Karpas-422 (cell line): ENCODE measurements around the gene TMEM51. TPM values are rescaled to one million over a fixed set of nuclear protein-coding genes. Genes with fewer than 3 reads are reported as not detected.

ENCODE experiments used
- DNase-seq: peaks from one replicate; pipeline ENCODE4 v3.0.0-alpha.2; 2015
- H2AFZ ChIP-seq: fragments of 200-600 bp; sonication (generic); 2 replicates; pipeline ENCODE4 v1.6.1; 2014; ENCODE audit warnings: antibody characterized with exemption, low read length, mixed read lengths
- H3K27ac ChIP-seq: fragments of 200-600 bp; sonication (generic); 2 replicates; pipeline ENCODE4 v1.5.1; 2014; ENCODE audit warnings: mild to moderate bottlenecking, low read length, moderate library complexity
- H3K27me3 ChIP-seq: fragments of 200-600 bp; sonication (generic); 2 replicates; pipeline ENCODE4 v1.6.1; 2014; ENCODE audit warnings: low read length, mixed read lengths
- H3K36me3 ChIP-seq: fragments of 200-600 bp; sonication (generic); 2 replicates; pipeline ENCODE4 v1.6.1; 2014; ENCODE audit warnings: low read length, mixed read lengths; ENCODE audit not compliant: insufficient read depth
- H3K4me1 ChIP-seq: fragments of 200-600 bp; sonication (generic); 2 replicates; pipeline ENCODE4 v1.6.1; 2014; ENCODE audit warnings: mild to moderate bottlenecking, low read length, mixed read lengths
- H3K4me2 ChIP-seq: fragments of 200-600 bp; sonication (generic); 2 replicates; pipeline ENCODE4 v1.6.1; 2014; ENCODE audit warnings: low read length, low read depth, mild to moderate bottlenecking; ENCODE audit not compliant: poor library complexity, severe bottlenecking
- H3K4me3 ChIP-seq: fragments of 200-600 bp; sonication (generic); 2 replicates; pipeline ENCODE4 v1.5.1; 2014; ENCODE audit warnings: mild to moderate bottlenecking, antibody characterized with exemption, low read length, mixed read lengths
- H3K79me2 ChIP-seq: fragments of 200-600 bp; sonication (generic); 2 replicates; pipeline ENCODE4 v1.6.1; 2014; ENCODE audit warnings: mild to moderate bottlenecking, low read length, mixed read lengths
- H3K9ac ChIP-seq: fragments of 200-600 bp; sonication (generic); 2 replicates; pipeline ENCODE4 v1.6.0; 2014; ENCODE audit warnings: low read length
- H3K9me2 ChIP-seq: fragments of 200-600 bp; sonication (generic), shearing (Covaris generic); replicated peaks from 2 replicates; pipeline ENCODE4 v1.6.0; 2014; ENCODE audit warnings: mild to moderate bottlenecking, low read length, moderate library complexity; ENCODE audit not compliant: insufficient read depth
- H3K9me3 ChIP-seq: fragments of 300-700, 200-600 bp; sonication (generic); 2 replicates; pipeline ENCODE4 v1.6.1; 2014; ENCODE audit warnings: low read length, mixed read lengths
- H4K20me1 ChIP-seq: fragments of 200-600 bp; sonication (generic); 2 replicates; pipeline ENCODE4 v1.6.1; 2014; ENCODE audit warnings: mild to moderate bottlenecking, antibody characterized with exemption, low read length, low read depth; ENCODE audit not compliant: insufficient read depth
- total RNA-seq: library from RNA; depleted of rRNA; stranded (reverse); fragments of >200 nt; shearing (Covaris generic); gene quantifications from 2 replicates; pipeline ENCODE4 v1.2.3, GENCODE V29; 2014; ENCODE audit warnings: low replicate concordance

Gene TMEM51
- total RNA-seq, 1 experiment from 2014 or later = not detected

- no peak overlapping the region for H2AFZ ChIP-seq
- no peaks in the 10 kb centered on the region for H3K9me2 ChIP-seq
- H3K36me3 ChIP-seq = no peaks in the 10 kb centered on the region
- no peaks in the 10 kb centered on the region for H3K27me3 ChIP-seq
- no peak overlapping the region for H3K27ac ChIP-seq
- H3K79me2 ChIP-seq = no peaks in the 10 kb centered on the region
- H3K4me3 ChIP-seq = no peak overlapping the region
- no peaks in the 10 kb centered on the region; the same call in 1 of the 2 replicates for H4K20me1 ChIP-seq
- no peak for DNase-seq
- no peaks in the 10 kb centered on the region for H3K4me1 ChIP-seq
- no peak overlapping the region for H3K4me2 ChIP-seq
- H3K9ac ChIP-seq = no peak overlapping the region
- H3K9me3 ChIP-seq = no peaks in the 10 kb centered on the region
These were observed 26.6 kb downstream of the TMEM51 start for GRCh38 chr1:15180189-15180588.

DNA sequence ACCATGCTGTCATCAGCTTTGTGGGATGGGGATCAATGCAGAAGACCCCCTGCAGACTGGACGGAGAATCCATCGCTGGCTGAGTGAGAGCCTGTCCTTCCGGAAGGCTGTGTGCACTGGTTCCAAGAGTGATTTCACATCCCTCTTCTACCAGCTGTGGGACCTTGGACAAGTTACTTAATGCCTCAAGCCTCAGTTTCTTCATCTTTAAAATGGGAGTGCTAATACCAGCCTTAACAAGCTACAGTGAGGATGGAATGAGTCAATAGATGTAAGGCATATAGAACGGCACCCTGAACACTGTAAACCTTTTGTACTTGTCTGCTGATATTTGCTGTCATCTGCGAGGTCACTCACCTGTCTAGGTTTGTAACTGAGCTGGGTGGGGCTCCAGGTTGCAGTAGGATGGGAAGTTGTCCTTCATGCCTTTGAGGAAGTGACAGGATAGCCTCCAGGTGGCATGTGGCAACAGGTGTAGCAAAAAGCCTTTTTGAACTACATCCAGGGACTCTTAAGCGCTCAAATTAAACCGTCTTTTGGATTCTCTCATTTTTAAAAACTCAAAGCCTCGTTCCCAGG is 27.5 kb downstream of the TMEM51 start:
- no peak for DNase-seq
- Histone ChIP-seq H3K4me2 (no peak overlapping the region), H3K9me3 (no peaks in the 10 kb centered on the region), H3K9ac (no peak overlapping the region), H4K20me1 (no peaks in the 10 kb centered on the region; the same call in 1 of the 2 replicates), H3K36me3 (no peaks in the 10 kb centered on the region), H3K4me1 (no peaks in the 10 kb centered on the region), H2AFZ (no peak overlapping the region), H3K27me3 (no peaks in the 10 kb centered on the region), H3K4me3 (no peak overlapping the region), H3K9me2 (no peaks in the 10 kb centered on the region), H3K27ac (no peak overlapping the region), H3K79me2 (no peaks in the 10 kb centered on the region)

- Histone ChIP-seq H3K4me2 (no peak overlapping the region), H4K20me1 (no peaks in the 10 kb centered on the region; the same call in 1 of the 2 replicates), H3K4me1 (no peaks in the 10 kb centered on the region), H3K9me2 (no peaks in the 10 kb centered on the region), H3K79me2 (no peaks in the 10 kb centered on the region), H3K9ac (no peak overlapping the region), H3K27ac (no peak overlapping the region), H3K4me3 (no peak overlapping the region), H2AFZ (no peak overlapping the region), H3K9me3 (no peaks in the 10 kb centered on the region), H3K36me3 (no peaks in the 10 kb centered on the region), H3K27me3 (no peaks in the 10 kb centered on the region)
- DNase-seq = no peak
These were observed 28.0 kb downstream of the TMEM51 start for GRCh38 chr1:15181564-15181963.

GRCh38 chr1:15184436-15185241 is 31.1 kb downstream of the TMEM51 start:
- no peaks in the 10 kb centered on the region for H3K36me3 ChIP-seq
- no peak overlapping the region for H3K9ac ChIP-seq
- no peak overlapping the region for H3K4me3 ChIP-seq
- H2AFZ ChIP-seq = no peak overlapping the region
- no peaks in the 10 kb centered on the region for H3K9me2 ChIP-seq
- H3K9me3 ChIP-seq = no peaks in the 10 kb centered on the region
- no peaks in the 10 kb centered on the region for H3K4me1 ChIP-seq
- no peaks in the 10 kb centered on the region for H3K27me3 ChIP-seq
- no peaks in the 10 kb centered on the region for H4K20me1 ChIP-seq
- H3K4me2 ChIP-seq = no peak overlapping the region
- no peaks in the 10 kb centered on the region for H3K79me2 ChIP-seq
- H3K27ac ChIP-seq = no peak overlapping the region
- no peak for DNase-seq

DNA sequence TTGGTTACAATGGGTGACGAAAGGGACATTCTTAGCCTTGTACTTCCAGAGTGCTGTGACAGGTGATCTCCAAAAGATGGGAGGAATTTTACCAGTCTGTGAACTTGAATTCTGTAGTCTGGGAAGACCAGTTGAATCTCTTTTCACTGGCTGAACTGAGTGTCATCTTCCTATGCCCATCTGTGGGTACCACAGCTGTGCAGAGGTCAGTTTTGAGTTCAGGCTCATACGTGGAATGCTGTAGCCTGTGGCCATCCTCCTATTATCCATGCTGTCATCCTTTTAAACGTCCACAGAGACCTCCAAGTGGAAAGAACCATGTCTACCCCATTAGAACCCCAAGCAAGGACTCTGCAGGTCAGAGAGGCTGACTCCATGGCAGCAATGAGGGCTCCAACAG is 32.1 kb downstream of the TMEM51 start:
- Histone ChIP-seq H3K9ac (no peak overlapping the region), H3K9me2 (no peaks in the 10 kb centered on the region), H3K4me3 (no peak overlapping the region), H3K4me1 (peaks cover 5% of the 10 kb centered on the region), H4K20me1 (no peaks in the 10 kb centered on the region), H3K36me3 (no peaks in the 10 kb centered on the region), H3K27ac (no peak overlapping the region), H3K4me2 (no peak overlapping the region), H3K9me3 (no peaks in the 10 kb centered on the region), H3K79me2 (no peaks in the 10 kb centered on the region), H3K27me3 (no peaks in the 10 kb centered on the region), H2AFZ (no peak overlapping the region)
- no peak for DNase-seq

DNA sequence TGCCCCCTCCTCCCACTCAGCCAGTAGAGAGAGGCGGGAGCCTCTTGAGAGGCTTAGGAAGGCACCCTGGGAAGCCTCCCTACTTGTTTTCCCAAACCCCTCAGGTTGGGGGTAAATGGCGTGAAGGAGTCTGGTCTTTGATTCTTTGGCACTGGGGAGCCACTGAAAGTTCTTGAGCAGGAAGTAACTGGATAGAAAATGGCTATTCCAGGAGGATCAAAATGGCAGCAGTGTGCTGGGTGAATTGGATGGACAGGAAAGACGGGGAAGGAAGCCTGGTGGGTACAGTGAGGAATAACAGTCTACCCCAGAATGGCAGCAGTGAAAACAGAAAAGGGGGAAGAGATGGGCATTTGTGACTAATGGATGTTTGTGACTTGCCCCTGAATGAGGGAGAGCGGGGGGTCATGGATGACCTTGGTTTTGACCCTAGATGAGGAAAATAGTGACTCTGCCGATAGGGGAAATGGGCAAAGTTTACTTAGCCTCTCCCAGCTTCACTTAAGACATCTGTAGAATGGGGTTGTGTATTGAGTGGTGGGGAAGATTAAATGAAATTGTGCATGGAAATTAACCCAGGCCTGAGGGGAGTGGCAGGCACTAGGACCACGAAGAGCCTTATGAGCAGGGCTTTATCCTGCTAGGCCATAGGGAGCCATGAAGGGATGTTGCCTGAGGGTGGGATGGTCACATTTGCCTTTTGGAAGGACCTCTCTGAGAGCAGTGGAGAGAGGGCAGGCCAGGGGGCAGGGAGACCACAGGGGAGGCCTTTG is 32.7 kb downstream of the TMEM51 start:
- H3K4me3 ChIP-seq = no peak overlapping the region
- H3K4me2 ChIP-seq = no peak overlapping the region
- no peak for DNase-seq
- H3K27ac ChIP-seq = no peak overlapping the region
- no peaks in the 10 kb centered on the region for H3K9me3 ChIP-seq
- peaks cover 8% of the 10 kb centered on the region for H3K4me1 ChIP-seq
- no peaks in the 10 kb centered on the region for H3K79me2 ChIP-seq
- no peak overlapping the region for H2AFZ ChIP-seq
- no peak overlapping the region for H3K9ac ChIP-seq
- H3K9me2 ChIP-seq = no peaks in the 10 kb centered on the region
- H4K20me1 ChIP-seq = no peaks in the 10 kb centered on the region
- H3K27me3 ChIP-seq = no peaks in the 10 kb centered on the region
- H3K36me3 ChIP-seq = no peaks in the 10 kb centered on the region

DNA sequence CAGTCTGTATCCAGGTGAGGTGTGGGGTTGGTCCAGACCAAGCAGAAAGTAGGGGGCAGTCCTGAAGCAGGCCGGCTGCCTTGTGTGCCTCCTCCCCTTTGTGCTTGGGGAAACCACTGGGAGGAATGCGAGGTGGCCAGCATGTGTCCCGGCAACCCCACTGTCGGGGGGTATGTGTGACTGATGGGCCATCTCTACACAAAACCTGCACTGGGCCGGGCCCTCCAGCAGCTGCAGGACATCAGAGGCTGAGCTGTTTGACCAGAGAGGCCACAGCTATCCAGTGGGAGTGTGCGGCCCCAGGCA is 33.3 kb downstream of the TMEM51 start:
- DNase-seq = no peak
- Histone ChIP-seq H3K27ac (no peak overlapping the region), H3K4me3 (no peak overlapping the region), H4K20me1 (no peaks in the 10 kb centered on the region), H3K79me2 (no peaks in the 10 kb centered on the region), H3K4me2 (no peak overlapping the region), H3K9ac (no peak overlapping the region), H3K4me1 (peaks cover 13% of the 10 kb centered on the region), H2AFZ (no peak overlapping the region), H3K36me3 (no peaks in the 10 kb centered on the region), H3K27me3 (no peaks in the 10 kb centered on the region), H3K9me2 (no peaks in the 10 kb centered on the region), H3K9me3 (no peaks in the 10 kb centered on the region)
